Stimulated activated naive B cell treated with anti-CD40 and anti-IgM and Interleukin-4, amounts not matched to agents 10 μg/mL and 1 μg/mL and 100 μg/mL, for 72 hours (primary cell): Measurements from ENCODE around the gene ABLIM1.

ENCODE experiments used
- ATAC-seq, 2 donors: fragments of 150-1000 bp; cut with Tn5 transposase; replicated peaks; 2 replicates each; pipeline ENCODE4 v1.10.0; 2021; ENCODE audit warnings: moderate library complexity in 1 of 2
- DNase-seq: peaks from one replicate; pipeline ENCODE4 v3.0.0; 2021
- H3K27ac Mint-ChIP-seq: one replicate; pipeline ENCODE4 v1.8.0; 2022; ENCODE audit warnings: mild to moderate bottlenecking, mixed read lengths
- H3K27me3 Mint-ChIP-seq, 2 donors: one replicate each; pipeline ENCODE4 v1.8.0; 2022; ENCODE audit warnings: mixed read lengths in 2 of 2
- H3K36me3 Mint-ChIP-seq, 2 donors: one replicate each; pipeline ENCODE4 v1.8.0; 2022; ENCODE audit warnings: mixed read lengths in 2 of 2, mild to moderate bottlenecking in 1 of 2
- H3K4me1 Mint-ChIP-seq, 2 donors: one replicate each; pipeline ENCODE4 v1.8.0; 2022; ENCODE audit warnings: mixed read lengths in 2 of 2, mild to moderate bottlenecking in 1 of 2
- H3K4me3 Mint-ChIP-seq, 2 donors: one replicate each; pipeline ENCODE4 v1.8.0; 2022; ENCODE audit warnings: mild to moderate bottlenecking in 2 of 2, mixed read lengths in 2 of 2, moderate library complexity in 1 of 2
- H3K9me3 Mint-ChIP-seq, 2 donors: one replicate each; pipeline ENCODE4 v1.8.0; 2022; ENCODE audit warnings: mixed read lengths in 2 of 2, mild to moderate bottlenecking in 1 of 2

The ABLIM1 gene

GRCh38 chr10:114499630-114500190 lies 158.4 kb downstream of the ABLIM1 start:
- H3K4me3 Mint-ChIP-seq: peak overlapping the region; percentile 5 to 59
- no peaks in the 10 kb centered on the region for H3K27me3 Mint-ChIP-seq
- peaks cover 4 to 5% of the 10 kb centered on the region in 2 donors for H3K9me3 Mint-ChIP-seq
- DNase-seq (peak; percentile 80), ATAC-seq (peak; percentile 71 to 73)
- peak overlapping the region; percentile 98 for H3K27ac Mint-ChIP-seq
- H3K36me3 Mint-ChIP-seq: peaks cover 5 to 14% of the 10 kb centered on the region in 2 donors
- H3K4me1 Mint-ChIP-seq: peaks cover 43 to 81% of the 10 kb centered on the region in 2 donors

GRCh38 chr10:114499116-114499515 lies 159.0 kb downstream of the ABLIM1 start:
- Mint-ChIP-seq H3K27ac (peak overlapping the region; percentile 98), H3K9me3 (peaks cover 4 to 5% of the 10 kb centered on the region in 2 donors), H3K27me3 (no peaks in the 10 kb centered on the region), H3K4me3 (peak overlapping the region; percentile 5 to 59), H3K4me1 (peaks cover 43 to 80% of the 10 kb centered on the region in 2 donors), H3K36me3 (peaks cover 5 to 18% of the 10 kb centered on the region in 2 donors)
- DNase-seq: no peak
- peak; percentile 60 to 65 for ATAC-seq

GRCh38 chr10:114498413-114499111 lies 159.5 kb downstream of the ABLIM1 start:
- H3K9me3 Mint-ChIP-seq: peaks cover 4 to 5% of the 10 kb centered on the region in 2 donors
- DNase-seq: peak; percentile 36
- peak overlapping the region; percentile 5 to 59 for H3K4me3 Mint-ChIP-seq
- H3K4me1 Mint-ChIP-seq: peaks cover 43 to 80% of the 10 kb centered on the region in 2 donors
- peak overlapping the region; percentile 98 for H3K27ac Mint-ChIP-seq
- ATAC-seq: peak; percentile 67 to 69
- peaks cover 5 to 18% of the 10 kb centered on the region in 2 donors for H3K36me3 Mint-ChIP-seq
- H3K27me3 Mint-ChIP-seq: no peaks in the 10 kb centered on the region

GRCh38 chr10:114495303-114495702 lies 162.8 kb downstream of the ABLIM1 start:
- DNase-seq (no peak), ATAC-seq (no peak)
- no peaks in the 10 kb centered on the region for H3K27me3 Mint-ChIP-seq
- peaks cover 5 to 14% of the 10 kb centered on the region in 2 donors for H3K36me3 Mint-ChIP-seq
- H3K27ac Mint-ChIP-seq: peak overlapping the region; percentile 6
- H3K4me3 Mint-ChIP-seq: no peak overlapping the region
- peaks cover 4 to 5% of the 10 kb centered on the region in 2 donors for H3K9me3 Mint-ChIP-seq
- H3K4me1 Mint-ChIP-seq: peaks cover 42 to 79% of the 10 kb centered on the region in 2 donors

GRCh38 chr10:114492351-114493037 lies 165.6 kb downstream of the ABLIM1 start:
- Mint-ChIP-seq H3K4me3 (peak overlapping the region in 1 of 2 donors; percentile 16), H3K27me3 (no peaks in the 10 kb centered on the region), H3K36me3 (peaks cover 5 to 17% of the 10 kb centered on the region in 2 donors), H3K27ac (peak overlapping the region; percentile 25), H3K9me3 (peaks cover 4 to 5% of the 10 kb centered on the region in 2 donors), H3K4me1 (peaks cover 30 to 63% of the 10 kb centered on the region in 2 donors)
- DNase-seq (no peak), ATAC-seq (peak in 1 of 2 donors; percentile 24)

GRCh38 chr10:114491933-114492332 lies 166.1 kb downstream of the ABLIM1 start:
- no peak for ATAC-seq
- no peaks in the 10 kb centered on the region for H3K27me3 Mint-ChIP-seq
- H3K27ac Mint-ChIP-seq: no peak overlapping the region

GRCh38 chr10:114491419-114491818 lies 166.7 kb downstream of the ABLIM1 start:
- Mint-ChIP-seq H3K9me3 (peaks cover 4 to 5% of the 10 kb centered on the region in 2 donors), H3K27ac (no peak overlapping the region), H3K4me1 (peaks cover 29 to 57% of the 10 kb centered on the region in 2 donors), H3K27me3 (no peaks in the 10 kb centered on the region), H3K36me3 (peaks cover 5 to 20% of the 10 kb centered on the region in 2 donors), H3K4me3 (no peak overlapping the region)
- no peak for DNase-seq
- no peak for ATAC-seq

More at GRCh38 chr10:114491933-114492332, 166.1 kb downstream of the ABLIM1 start:
- DNase-seq: no peak
- Mint-ChIP-seq H3K36me3 (peaks cover 5 to 17% of the 10 kb centered on the region in 2 donors), H3K4me3 (no peak overlapping the region), H3K9me3 (peaks cover 4 to 5% of the 10 kb centered on the region in 2 donors), H3K4me1 (peaks cover 30 to 62% of the 10 kb centered on the region in 2 donors)

- peaks cover 11 to 23% of the 10 kb centered on the region in 2 donors for H3K36me3 Mint-ChIP-seq
- DNase-seq: no peak
- no peaks in the 10 kb centered on the region for H3K27me3 Mint-ChIP-seq
- H3K4me1 Mint-ChIP-seq: peaks cover 19 to 43% of the 10 kb centered on the region in 2 donors
- H3K27ac Mint-ChIP-seq: no peak overlapping the region
- no peak for ATAC-seq
- H3K9me3 Mint-ChIP-seq: no peaks in the 10 kb centered on the region
- H3K4me3 Mint-ChIP-seq: no peak overlapping the region
Observed at GRCh38 chr10:114489521-114490310, 168.4 kb downstream of the ABLIM1 start.

- H3K27me3 Mint-ChIP-seq: no peaks in the 10 kb centered on the region
- no peak overlapping the region for H3K4me3 Mint-ChIP-seq
- ATAC-seq (no peak), DNase-seq (no peak)
- H3K9me3 Mint-ChIP-seq: no peaks in the 10 kb centered on the region
- no peak overlapping the region for H3K27ac Mint-ChIP-seq
- H3K36me3 Mint-ChIP-seq: peaks cover 13 to 27% of the 10 kb centered on the region in 2 donors
- H3K4me1 Mint-ChIP-seq: peaks cover 16 to 36% of the 10 kb centered on the region in 2 donors
Observed at GRCh38 chr10:114487815-114488536, 170.1 kb downstream of the ABLIM1 start.

GRCh38 chr10:114486938-114487814 lies 170.9 kb downstream of the ABLIM1 start:
- H3K4me3 Mint-ChIP-seq: no peak overlapping the region
- no peaks in the 10 kb centered on the region for H3K9me3 Mint-ChIP-seq
- H3K27ac Mint-ChIP-seq: no peak overlapping the region
- no peaks in the 10 kb centered on the region for H3K27me3 Mint-ChIP-seq
- peaks cover 13 to 27% of the 10 kb centered on the region in 2 donors for H3K36me3 Mint-ChIP-seq
- DNase-seq: no peak
- peak; percentile 58 to 66 for ATAC-seq
- peaks cover 12 to 28% of the 10 kb centered on the region in 2 donors for H3K4me1 Mint-ChIP-seq

- no peak overlapping the region for H3K27ac Mint-ChIP-seq
- H3K4me1 Mint-ChIP-seq: peaks cover 7 to 19% of the 10 kb centered on the region in 2 donors
Observed at GRCh38 chr10:114485696-114486400, 172.2 kb downstream of the ABLIM1 start.

GRCh38 chr10:114483575-114483974 lies 174.5 kb downstream of the ABLIM1 start:
- Mint-ChIP-seq H3K27ac (no peak overlapping the region), H3K27me3 (no peaks in the 10 kb centered on the region), H3K9me3 (no peaks in the 10 kb centered on the region), H3K36me3 (peaks cover 23 to 44% of the 10 kb centered on the region in 2 donors), H3K4me1 (peaks cover 8 to 20% of the 10 kb centered on the region in 2 donors), H3K4me3 (no peak overlapping the region)
- no peak for ATAC-seq
- no peak for DNase-seq

More at GRCh38 chr10:114485696-114486400, 172.2 kb downstream of the ABLIM1 start:
- no peaks in the 10 kb centered on the region for H3K27me3 Mint-ChIP-seq
- ATAC-seq: no peak
- no peak overlapping the region for H3K4me3 Mint-ChIP-seq
- DNase-seq: no peak
- peaks cover 18 to 31% of the 10 kb centered on the region in 2 donors for H3K36me3 Mint-ChIP-seq
- no peaks in the 10 kb centered on the region for H3K9me3 Mint-ChIP-seq
